Breast epithelium (tissue), 4 donors: Measurements from ENCODE around the gene CEACAM20. TPM values are rescaled to one million over a fixed set of nuclear protein-coding genes. Genes with fewer than 3 reads are reported as not detected.
"Not testable (repeated sequence)": the region's sequence is repeated elsewhere in the genome, so short reads cannot be mapped to it uniquely, and the experiment has no call there.

Experiments used
- DNase-seq, 2 donors: peaks; one replicate each; pipeline ENCODE4 v3.0.0-alpha.2; 2019; ENCODE audit warnings: low spot score in 2 of 2
- H3K27ac ChIP-seq, 2 donors: fragments of 200-600 bp; sonication (generic) in 1 of 2; one replicate each; pipeline ENCODE4 v1.5.1; 2016 to 2019; ENCODE audit warnings: mild to moderate bottlenecking in 1 of 2
- H3K27me3 ChIP-seq, 2 donors: fragments of 200-600 bp; sonication (generic) in 1 of 2; one replicate each; pipeline versions ENCODE4 v1.5.1 to v1.6.0; 2017 to 2019; ENCODE audit warnings: control low read depth in 1 of 2, mild to moderate bottlenecking in 1 of 2
- H3K36me3 ChIP-seq: fragments of 200-600 bp; one replicate; pipeline ENCODE4 v1.5.1; 2019
- H3K4me1 ChIP-seq, 2 donors: fragments of 200-600 bp; sonication (generic); one replicate each; pipeline ENCODE4 v1.5.1; 2016 to 2019; ENCODE audit warnings: control low read depth in 1 of 2
- H3K4me3 ChIP-seq, 3 donors: fragments of 200-600 bp; sonication (generic); 1 replicate in 2 of 3; 2 replicates in 1 of 3; pipeline ENCODE4 v1.5.1; 2016 to 2019; ENCODE audit warnings: mild to moderate bottlenecking in 3 of 3, moderate library complexity in 2 of 3
- H3K9me3 ChIP-seq, 2 donors: fragments of 200-600 bp; sonication (generic) in 1 of 2; one replicate each; pipeline ENCODE4 v1.5.1; 2016 to 2019; ENCODE audit warnings: control low read depth in 1 of 2
- CTCF ChIP-seq, 3 donors: fragments of 450-650 bp; IDR thresholded peaks; one replicate each; pipeline ENCODE4 v1.5.1; 2016 to 2017; ENCODE audit warnings: antibody characterized with exemption in 3 of 3, mild to moderate bottlenecking in 3 of 3, moderate library complexity in 3 of 3
- POLR2A ChIP-seq: fragments of 450-650 bp; IDR thresholded peaks from one replicate; pipeline ENCODE4 v1.6.1; 2016; ENCODE audit warnings: antibody characterized with exemption, mild to moderate bottlenecking, moderate library complexity
- POLR2AphosphoS5 ChIP-seq, 3 donors: sonication (generic); formaldehyde crosslinking; IDR thresholded peaks; one replicate each; pipeline ENCODE4 v1.6.1; 2017; ENCODE audit warnings: antibody characterized with exemption in 3 of 3
- intact Hi-C: fragments of 100-400 bp; cut with DNase I; formaldehyde crosslinking; loops from one replicate; pipeline ENCODE4 v1.15.1; 2023; ENCODE audit warnings: low total_unique reads
- total RNA-seq, 3 donors: library from RNA; depleted of rRNA; stranded (reverse); fragments of >200 nt; gene quantifications; one replicate each; pipeline ENCODE4 v1.1.0, GENCODE V29; 2016

The CEACAM20 gene
- total RNA-seq, 3 donors from 2014 or later = 0.33 TPM; not detected in 2

- peaks cover 4 to 10% of the 10 kb centered on the region in 2 donors for H3K9me3 ChIP-seq
- TF ChIP-seq POLR2AphosphoS5 (IDR thresholded peaks at IDR 0.05) (no peak), CTCF (IDR thresholded peaks at IDR 0.05) (no peak), POLR2A (no peak)
- no peak overlapping the region for H3K4me3 ChIP-seq
- no peak overlapping the region for H3K27ac ChIP-seq
- H3K27me3 ChIP-seq = peaks cover 0 to 5% of the 10 kb centered on the region in 2 donors
- H3K4me1 ChIP-seq = no peaks in the 10 kb centered on the region
- intact Hi-C loops = no loop called here
- no peaks in the 10 kb centered on the region for H3K36me3 ChIP-seq
- no peak for DNase-seq
Observed at GRCh38 chr19:44539991-44540390, 10.5 kb upstream of the CEACAM20 start.

GRCh38 chr19:44539236-44539826, 9.9 kb upstream of the CEACAM20 start:
- Histone ChIP-seq H3K36me3 (no peaks in the 10 kb centered on the region), H3K4me1 (no peaks in the 10 kb centered on the region), H3K27me3 (peaks cover 0 to 6% of the 10 kb centered on the region in 2 donors), H3K4me3 (no peak overlapping the region), H3K9me3 (peaks cover 4 to 10% of the 10 kb centered on the region in 2 donors), H3K27ac (no peak overlapping the region)
- intact Hi-C loops = no loop called here
- DNase-seq = no peak
- TF ChIP-seq POLR2A = no peak
- TF ChIP-seq POLR2AphosphoS5 (IDR thresholded peaks at IDR 0.05) = no peak
- TF ChIP-seq CTCF (IDR thresholded peaks at IDR 0.05) = no peak

- DNase-seq, intact Hi-C loops: not testable (repeated sequence)
Observed at GRCh38 chr19:44535361-44535760, 5.9 kb upstream of the CEACAM20 start.

GRCh38 chr19:44532819-44533218, 3.3 kb upstream of the CEACAM20 start:
- intact Hi-C loops = no loop called here
- no peak overlapping the region for H3K4me3 ChIP-seq
- peaks cover 0 to 13% of the 10 kb centered on the region in 2 donors for H3K27me3 ChIP-seq

More at GRCh38 chr19:44535361-44535760, 5.9 kb upstream of the CEACAM20 start:
- H3K4me3 ChIP-seq, H3K27ac ChIP-seq, H3K9me3 ChIP-seq, H3K4me1 ChIP-seq, H3K36me3 ChIP-seq: not testable (repeated sequence)
- peaks cover 0 to 13% of the 10 kb centered on the region in 2 donors for H3K27me3 ChIP-seq

GRCh38 chr19:44530777-44531176, 1.3 kb upstream of the CEACAM20 start:
- no peak overlapping the region for H3K27ac ChIP-seq
- TF ChIP-seq POLR2A (no peak), POLR2AphosphoS5 (IDR thresholded peaks at IDR 0.05) (no peak), CTCF (IDR thresholded peaks at IDR 0.05) (no peak)
- H3K4me3 ChIP-seq = no peak overlapping the region
- H3K36me3 ChIP-seq = no peaks in the 10 kb centered on the region
- H3K9me3 ChIP-seq = peaks cover 3 to 7% of the 10 kb centered on the region in 2 donors
- H3K4me1 ChIP-seq = no peaks in the 10 kb centered on the region
- intact Hi-C loops = no loop called here
- H3K27me3 ChIP-seq = peaks cover 0 to 17% of the 10 kb centered on the region in 2 donors
- DNase-seq = no peak

More at GRCh38 chr19:44532819-44533218, 3.3 kb upstream of the CEACAM20 start:
- no peak overlapping the region for H3K27ac ChIP-seq
- TF ChIP-seq CTCF (IDR thresholded peaks at IDR 0.05) (no peak), POLR2A (no peak), POLR2AphosphoS5 (IDR thresholded peaks at IDR 0.05) (no peak)
- no peaks in the 10 kb centered on the region for H3K4me1 ChIP-seq
- no peaks in the 10 kb centered on the region for H3K36me3 ChIP-seq
- H3K9me3 ChIP-seq = peaks cover 4 to 10% of the 10 kb centered on the region in 2 donors
- DNase-seq = no peak
